OCI-LY3 (cell line): ENCODE data around the gene HS1BP3.

Source experiments
- H2AFZ ChIP-seq: fragments of 200-600, 300-600 bp; shearing (Covaris generic); 2 replicates; pipeline ENCODE4 v1.6.0; 2014; ENCODE audit warnings: antibody characterized with exemption, low read depth, low read length
- H3K27ac ChIP-seq: fragments of 200-600, 300-600 bp; sonication (generic); 2 replicates; pipeline ENCODE4 v1.5.1; 2014; ENCODE audit warnings: mild to moderate bottlenecking, low read length, moderate library complexity, mixed read lengths
- H3K27me3 ChIP-seq: fragments of 200-600, 300-600 bp; sonication (generic); 2 replicates; pipeline ENCODE4 v1.6.1; 2014; ENCODE audit warnings: low read depth, low read length, mixed read lengths
- H3K36me3 ChIP-seq: fragments of 200-600, 300-600 bp; sonication (generic); replicated peaks from 2 replicates; pipeline ENCODE3; 2014; ENCODE audit warnings: low read depth, low read length, mixed read lengths
- H3K4me1 ChIP-seq: fragments of 300-600, 200-600 bp; sonication (generic); 2 replicates; pipeline ENCODE4 v1.6.1; 2014; ENCODE audit warnings: low read length, mixed read lengths
- H3K4me2 ChIP-seq: fragments of 200-600, 300-600 bp; sonication (generic); 2 replicates; pipeline ENCODE4 v1.6.1; 2014; ENCODE audit warnings: low read length, mixed read lengths
- H3K4me3 ChIP-seq: fragments of 300-600, 200-600 bp; sonication (generic); 2 replicates; pipeline ENCODE4 v1.5.1; 2014; ENCODE audit warnings: antibody characterized with exemption, mild to moderate bottlenecking, low read length, moderate library complexity
- H3K79me2 ChIP-seq: fragments of 300-600, 200-600 bp; shearing (Covaris generic); 2 replicates; pipeline ENCODE4 v1.6.1; 2014; ENCODE audit warnings: mild to moderate bottlenecking, low read length, mixed read lengths
- H3K9ac ChIP-seq: fragments of 300-600, 200-600 bp; shearing (Covaris generic); 2 replicates; pipeline ENCODE4 v1.6.0; 2014; ENCODE audit warnings: mild to moderate bottlenecking, low read length, moderate library complexity
- H3K9me3 ChIP-seq: fragments of 200-600, 300-600 bp; shearing (Covaris generic); 2 replicates; pipeline ENCODE4 v1.6.1; 2014; ENCODE audit warnings: low read length, mixed read lengths; ENCODE audit not compliant: insufficient read depth
- H4K20me1 ChIP-seq: fragments of 200-600, 300-600 bp; sonication (generic); 2 replicates; pipeline ENCODE4 v1.6.1; 2016; ENCODE audit warnings: low read length, mixed read lengths; ENCODE audit not compliant: insufficient read depth
- CTCF ChIP-seq: fragments of 200-600, 300-600 bp; sonication (generic); IDR thresholded peaks from 2 replicates; pipeline ENCODE4 v1.5.1; 2014; ENCODE audit warnings: antibody characterized with exemption, low read length, low read depth
- EZH2phosphoT487 ChIP-seq: fragments of 200-600 bp; shearing (Covaris generic); IDR thresholded peaks from 2 replicates; pipeline ENCODE4 v1.6.1; 2018; ENCODE audit warnings: antibody characterized with exemption, mixed run types, low read depth

HS1BP3 gene

GRCh38 chr2:20668871-20669475, 18.1 kb upstream of the HS1BP3 start:
- Histone ChIP-seq H3K4me2 (peak overlapping the region; percentile 100), H3K4me3 (peak overlapping the region; percentile 100), H3K36me3 (peaks cover 38% of the 10 kb centered on the region), H3K27ac (peak overlapping the region; percentile 16; the same call in 1 of the 2 replicates), H3K9me3 (no peaks in the 10 kb centered on the region), H3K9ac (peak overlapping the region; percentile 100), H4K20me1 (no peaks in the 10 kb centered on the region), H2AFZ (no peak overlapping the region), H3K27me3 (peaks cover 28% of the 10 kb centered on the region), H3K79me2 (peaks cover 60% of the 10 kb centered on the region), H3K4me1 (peaks cover 40% of the 10 kb centered on the region)
- TF ChIP-seq EZH2phosphoT487 (no peak), CTCF (no peak)

- Histone ChIP-seq H3K79me2 (peaks cover 54% of the 10 kb centered on the region), H3K4me1 (peaks cover 40% of the 10 kb centered on the region), H3K9me3 (no peaks in the 10 kb centered on the region), H3K36me3 (peaks cover 33% of the 10 kb centered on the region), H3K4me2 (peak overlapping the region; percentile 100), H3K9ac (peak overlapping the region; percentile 100), H3K27ac (peak overlapping the region; percentile 55), H2AFZ (no peak overlapping the region), H3K27me3 (peaks cover 30% of the 10 kb centered on the region), H4K20me1 (no peaks in the 10 kb centered on the region), H3K4me3 (peak overlapping the region; percentile 100)
- TF ChIP-seq CTCF (no peak), EZH2phosphoT487 (no peak)
Measured at GRCh38 chr2:20668451-20668850, 17.6 kb upstream of the HS1BP3 start.

GRCh38 chr2:20667531-20668401, 16.9 kb upstream of the HS1BP3 start:
- Histone ChIP-seq H3K27ac (peak overlapping the region; percentile 55), H3K79me2 (peaks cover 47% of the 10 kb centered on the region), H3K4me2 (peak overlapping the region; percentile 100), H3K4me3 (peak overlapping the region; percentile 100), H2AFZ (0 out of 2 replicates have a peak overlapping the region, but pooled peaks have one; percentile 52), H4K20me1 (no peaks in the 10 kb centered on the region), H3K9me3 (no peaks in the 10 kb centered on the region), H3K36me3 (peaks cover 26% of the 10 kb centered on the region), H3K27me3 (peaks cover 31% of the 10 kb centered on the region), H3K4me1 (peaks cover 36% of the 10 kb centered on the region), H3K9ac (peak overlapping the region; percentile 100)
- TF ChIP-seq CTCF (no peak), EZH2phosphoT487 (no peak)

GRCh38 chr2:20667151-20667530, 16.2 kb upstream of the HS1BP3 start:
- H3K9ac ChIP-seq, result peak overlapping the region; percentile 100
- H3K4me1 ChIP-seq, result peaks cover 30% of the 10 kb centered on the region
- no peak overlapping the region for H2AFZ ChIP-seq
- H3K27ac ChIP-seq, result peak overlapping the region; percentile 55
- H3K4me2 ChIP-seq, result peak overlapping the region; percentile 100
- H3K9me3 ChIP-seq, result no peaks in the 10 kb centered on the region
- H4K20me1 ChIP-seq, result no peaks in the 10 kb centered on the region
- TF ChIP-seq EZH2phosphoT487 (no peak), CTCF (no peak)
- H3K27me3 ChIP-seq, result peaks cover 37% of the 10 kb centered on the region
- H3K79me2 ChIP-seq, result peaks cover 41% of the 10 kb centered on the region
- H3K4me3 ChIP-seq, result peak overlapping the region; percentile 100
- peaks cover 23% of the 10 kb centered on the region for H3K36me3 ChIP-seq
